Calu3 (cell line): ENCODE measurements around the gene TAGLN3. TPM values are rescaled to one million over a fixed set of nuclear protein-coding genes. Genes with fewer than 3 reads are reported as not detected.

Experiments used
- BruUV-seq: library from RNA; stranded (reverse); fragments of 400-500 nt; replicated peaks from 2 replicates; lab custom pipeline; 2021; lab: Mats Ljungman, UMichigan
- CTCF ChIA-PET: fragments of 300-600 bp; sonication (Branson Sonifier 250); formaldehyde crosslinking; loops from one replicate; lab custom pipeline; 2022; ENCODE audit warnings: antibody characterized with exemption; lab: Charles Lee
- DNase-seq: peaks from one replicate; pipeline ENCODE4 v3.0.0; 2022
- H3K27ac Mint-ChIP-seq: one replicate; pipeline ENCODE4 v1.8.0; 2022; ENCODE audit warnings: mixed read lengths; ENCODE audit not compliant: unreplicated experiment
- H3K27me3 Mint-ChIP-seq: one replicate; pipeline ENCODE4 v1.8.0; 2022; ENCODE audit warnings: mixed read lengths; ENCODE audit not compliant: unreplicated experiment
- H3K36me3 Mint-ChIP-seq: one replicate; pipeline ENCODE4 v1.8.0; 2022; ENCODE audit warnings: mild to moderate bottlenecking, moderate library complexity, mixed read lengths; ENCODE audit not compliant: insufficient read depth, unreplicated experiment
- H3K4me1 Mint-ChIP-seq: one replicate; pipeline ENCODE4 v1.8.0; 2022; ENCODE audit warnings: mild to moderate bottlenecking, low read depth, mixed read lengths; ENCODE audit not compliant: unreplicated experiment
- H3K4me3 Mint-ChIP-seq: one replicate; pipeline ENCODE4 v1.8.0; 2022; ENCODE audit warnings: mild to moderate bottlenecking, low read depth, moderate library complexity, mixed read lengths; ENCODE audit not compliant: unreplicated experiment
- H3K9me3 Mint-ChIP-seq: one replicate; pipeline ENCODE4 v1.8.0; 2022; ENCODE audit warnings: low read depth, mixed read lengths; ENCODE audit not compliant: unreplicated experiment
- CTCF ChIP-seq: fragments of 200-600 bp; IDR thresholded peaks from one replicate; pipeline ENCODE4 v1.8.0; 2022; ENCODE audit warnings: antibody characterized with exemption; ENCODE audit not compliant: unreplicated experiment
- intact Hi-C: fragments of 100-400 bp; cut with micrococcal nuclease; formaldehyde crosslinking; loops from one replicate; pipeline ENCODE4 v1.10.0; 2022; ENCODE audit not compliant: unreplicated experiment
- total RNA-seq: library from RNA; stranded (reverse); gene quantifications from 2 replicates; pipeline ENCODE4 v1.2.3, GENCODE V29; 2022

The TAGLN3 gene
- total RNA-seq, 1 experiment from 2014 or later, result not detected

GRCh38 chr3:111981457-111981763, 17.3 kb upstream of the TAGLN3 start:
- no peak overlapping the region for H3K4me3 Mint-ChIP-seq

GRCh38 chr3:111984636-111985298, 14.0 kb upstream of the TAGLN3 start:
- H3K9me3 Mint-ChIP-seq, result no peaks in the 10 kb centered on the region
- H3K36me3 Mint-ChIP-seq, result peaks cover 11% of the 10 kb centered on the region
- TF ChIP-seq CTCF, result no peak
- intact Hi-C loops, result no loop called here
- BruUV-seq, result no TSS peak
- no peaks in the 10 kb centered on the region for H3K27me3 Mint-ChIP-seq
- no peaks in the 10 kb centered on the region for H3K4me1 Mint-ChIP-seq
- H3K4me3 Mint-ChIP-seq, result no peak overlapping the region
- no peak overlapping the region for H3K27ac Mint-ChIP-seq
- CTCF ChIA-PET, result no interaction called here
- DNase-seq, result no peak

More at GRCh38 chr3:111981457-111981763, 17.3 kb upstream of the TAGLN3 start:
- no peak for TF ChIP-seq CTCF
- Mint-ChIP-seq H3K4me1 (no peaks in the 10 kb centered on the region), H3K36me3 (peaks cover 15% of the 10 kb centered on the region), H3K27ac (no peak overlapping the region), H3K27me3 (no peaks in the 10 kb centered on the region), H3K9me3 (no peaks in the 10 kb centered on the region)
- BruUV-seq, result no TSS peak
- no peak for DNase-seq
- intact Hi-C loops, result no loop called here
- CTCF ChIA-PET, result interaction anchor here (0.6 kb wide), 1 partner anchor 60 kb away, joined by 5 read pairs; no protein-coding TSS in a partner anchor

GRCh38 chr3:111986800-111987199, 11.9 kb upstream of the TAGLN3 start:
- TF ChIP-seq CTCF, result no peak
- Mint-ChIP-seq H3K27ac (no peak overlapping the region), H3K4me3 (no peak overlapping the region), H3K27me3 (no peaks in the 10 kb centered on the region), H3K9me3 (no peaks in the 10 kb centered on the region), H3K4me1 (no peaks in the 10 kb centered on the region), H3K36me3 (peaks cover 11% of the 10 kb centered on the region)
- intact Hi-C loops, result no loop called here
- no peak for DNase-seq
- CTCF ChIA-PET, result interaction anchor here (1.7 kb wide), 1 partner anchor 27 kb away, joined by 4 read pairs; no protein-coding TSS in a partner anchor
- BruUV-seq, result no TSS peak

GRCh38 chr3:111989061-111989678, 9.6 kb upstream of the TAGLN3 start:
- Mint-ChIP-seq H3K27ac (no peak overlapping the region), H3K27me3 (no peaks in the 10 kb centered on the region), H3K9me3 (no peaks in the 10 kb centered on the region), H3K4me1 (no peaks in the 10 kb centered on the region), H3K4me3 (no peak overlapping the region), H3K36me3 (peaks cover 11% of the 10 kb centered on the region)
- peak; percentile 27 for TF ChIP-seq CTCF
- CTCF ChIA-PET, result interaction anchor here (0.6 to 1.7 kb wide), 9 partner anchors 10 to 321 kb away, joined by 3 to 33 read pairs (median 6); partner anchors contain the start of gene ABHD10
- BruUV-seq, result no TSS peak
- intact Hi-C loops, result loop anchor here (1.0 kb wide), 1 partner anchor 54 kb away; no protein-coding TSS in a partner anchor
- DNase-seq, result peak; percentile 16
